K562 (cell line): ENCODE results near the gene ACY1. TPM values are rescaled to one million over a fixed set of nuclear protein-coding genes. Genes with fewer than 3 reads are reported as not detected.

Experiments used
- ELF4 ChIP-seq: fragments of 450-650 bp; formaldehyde crosslinking; IDR thresholded peaks from 2 replicates; pipeline ENCODE4 v1.4.0; 2022; ENCODE audit warnings: missing genetic modification characterization
- TBL1XR1 ChIP-seq, 2 experiments: IDR thresholded peaks; 2 replicates each; pipeline ENCODE4 v1.6.1; 2012; ENCODE audit warnings: improper control_type of control experiment in 2 of 2, low read length in 2 of 2, mild to moderate bottlenecking in 1 of 2
- YBX1 ChIP-seq: fragments of 450-650 bp; IDR thresholded peaks from 2 replicates; pipeline ENCODE4 v1.7.1; 2016; ENCODE audit warnings: mild to moderate bottlenecking
- ZNF644 ChIP-seq: fragments of 200-800 bp; sonication (Bioruptor generic); IDR thresholded peaks from 2 replicates; pipeline ENCODE4 v1.6.1; 2016; ENCODE audit warnings: low read depth, missing genetic modification characterization, missing compliant biosample characterization
- polyA plus RNA-seq, 8 experiments: library from polyadenylated mRNA; depleted of rRNA in 4 of 8; stranded (reverse) in 5 of 8; unstranded in 3 of 8; fragments of >200 nt; fragmentation: Nextera tagmentation in 2 of 8; fragmentation: Illumina TruSeq in 1 of 8; extraction: Ambion mirVana in 2 of 8; extraction: Trizol in 1 of 8; gene quantifications; 2 replicates each; pipeline versions ENCODE4 v1.2.1 to v1.2.3, GENCODE V29; 2011 to 2014; ENCODE audit warnings: inconsistent platforms in 1 of 8, missing spikeins in 1 of 8
- total RNA-seq, 7 experiments: library from RNA; depleted of rRNA in 6 of 7; stranded (reverse); fragments of >200 nt in 6 of 7; fragmentation: Illumina TruSeq in 2 of 7; extraction: Trizol in 2 of 7; gene quantifications; 2 replicates each; pipeline versions ENCODE4 v1.2.1 to v1.2.3, GENCODE V29; 2011 to 2021; ENCODE audit warnings: low replicate concordance in 1 of 7
- TF ChIP-seq, protein P1 (sequence below), 2 experiments: IDR thresholded peaks; 2 replicates each; pipeline ENCODE4 v1.6.1; 2011; ENCODE audit warnings: borderline replicate concordance in 1 of 2, control low read depth in 1 of 2, low read depth in 1 of 2, low read length in 1 of 2, mild to moderate bottlenecking in 1 of 2, mixed read lengths in 1 of 2, moderate library complexity in 1 of 2; ENCODE audit not compliant: insufficient read depth in 1 of 2, insufficient read length in 1 of 2, poor library complexity in 1 of 2, severe bottlenecking in 1 of 2; ENCODE audit errors: extremely low read depth in 1 of 2
- TF ChIP-seq, protein P2 (sequence below): sonication (generic); formaldehyde crosslinking; IDR thresholded peaks from 2 replicates; pipeline ENCODE4 v1.8.1; 2023; ENCODE audit warnings: missing genetic modification reagents, mild to moderate bottlenecking, borderline replicate concordance

ACY1 gene
- total and polyA plus RNA-seq, 9 of the 15 experiments (the other 6 are each of a cell fraction or from before 2014, with no cell fraction given): 70.7 to 195 (median 123) TPM

DNA sequence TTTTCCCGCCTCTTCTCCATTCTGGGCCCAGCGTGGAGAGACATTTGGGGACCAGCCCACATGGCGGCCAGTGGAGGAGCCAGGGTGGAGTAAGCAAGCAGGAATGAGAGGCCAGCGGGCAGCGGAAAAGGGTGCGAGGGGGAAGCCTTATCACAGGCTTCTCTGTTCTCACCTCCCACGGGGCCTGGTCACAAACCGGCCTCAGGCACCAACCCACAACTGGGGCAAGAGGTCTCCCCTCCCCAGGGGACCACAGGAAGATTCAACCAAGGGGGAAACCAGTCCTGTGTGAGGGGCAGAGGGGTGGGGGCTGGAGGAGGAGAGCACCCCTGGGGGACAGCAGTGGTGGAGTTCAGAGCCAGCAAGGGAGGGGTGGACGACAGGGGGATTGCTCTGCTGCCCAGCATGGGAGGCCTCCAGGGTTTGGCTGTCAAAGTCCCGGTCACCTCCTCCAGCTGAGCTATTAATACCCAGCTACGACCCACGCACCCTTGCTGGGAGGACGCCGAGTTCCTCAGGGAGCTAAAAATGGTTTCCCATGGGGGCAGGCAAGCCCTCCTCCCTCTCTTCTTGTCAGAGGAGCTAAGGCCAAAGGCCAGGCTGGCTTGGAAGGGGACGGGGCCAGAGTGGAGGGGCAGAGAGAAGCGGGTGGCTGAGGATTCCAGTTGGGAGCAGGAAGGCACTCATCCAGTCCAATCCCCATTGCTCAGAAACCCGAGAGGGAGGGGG is 36.2 kb downstream of the ACY1 start (continued):
- TF ChIP-seq, protein P1, sequence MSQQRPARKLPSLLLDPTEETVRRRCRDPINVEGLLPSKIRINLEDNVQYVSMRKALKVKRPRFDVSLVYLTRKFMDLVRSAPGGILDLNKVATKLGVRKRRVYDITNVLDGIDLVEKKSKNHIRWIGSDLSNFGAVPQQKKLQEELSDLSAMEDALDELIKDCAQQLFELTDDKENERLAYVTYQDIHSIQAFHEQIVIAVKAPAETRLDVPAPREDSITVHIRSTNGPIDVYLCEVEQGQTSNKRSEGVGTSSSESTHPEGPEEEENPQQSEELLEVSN (IDR thresholded peaks at IDR 0.05; ENCODE audit: borderline replicate concordance in 1 of 2, extremely low read depth in 1 of 2, insufficient read depth in 1 of 2, insufficient read length in 1 of 2, low read depth in 1 of 2, low read length in 1 of 2, poor library complexity in 1 of 2, severe bottlenecking in 1 of 2): peak in 1 of 2 experiments; percentile 38
- TF ChIP-seq TBL1XR1 (IDR thresholded peaks at IDR 0.05; ENCODE audit: low read length in 2 of 2): no peak
- no peak for TF ChIP-seq ELF4
- TF ChIP-seq, protein P2, sequence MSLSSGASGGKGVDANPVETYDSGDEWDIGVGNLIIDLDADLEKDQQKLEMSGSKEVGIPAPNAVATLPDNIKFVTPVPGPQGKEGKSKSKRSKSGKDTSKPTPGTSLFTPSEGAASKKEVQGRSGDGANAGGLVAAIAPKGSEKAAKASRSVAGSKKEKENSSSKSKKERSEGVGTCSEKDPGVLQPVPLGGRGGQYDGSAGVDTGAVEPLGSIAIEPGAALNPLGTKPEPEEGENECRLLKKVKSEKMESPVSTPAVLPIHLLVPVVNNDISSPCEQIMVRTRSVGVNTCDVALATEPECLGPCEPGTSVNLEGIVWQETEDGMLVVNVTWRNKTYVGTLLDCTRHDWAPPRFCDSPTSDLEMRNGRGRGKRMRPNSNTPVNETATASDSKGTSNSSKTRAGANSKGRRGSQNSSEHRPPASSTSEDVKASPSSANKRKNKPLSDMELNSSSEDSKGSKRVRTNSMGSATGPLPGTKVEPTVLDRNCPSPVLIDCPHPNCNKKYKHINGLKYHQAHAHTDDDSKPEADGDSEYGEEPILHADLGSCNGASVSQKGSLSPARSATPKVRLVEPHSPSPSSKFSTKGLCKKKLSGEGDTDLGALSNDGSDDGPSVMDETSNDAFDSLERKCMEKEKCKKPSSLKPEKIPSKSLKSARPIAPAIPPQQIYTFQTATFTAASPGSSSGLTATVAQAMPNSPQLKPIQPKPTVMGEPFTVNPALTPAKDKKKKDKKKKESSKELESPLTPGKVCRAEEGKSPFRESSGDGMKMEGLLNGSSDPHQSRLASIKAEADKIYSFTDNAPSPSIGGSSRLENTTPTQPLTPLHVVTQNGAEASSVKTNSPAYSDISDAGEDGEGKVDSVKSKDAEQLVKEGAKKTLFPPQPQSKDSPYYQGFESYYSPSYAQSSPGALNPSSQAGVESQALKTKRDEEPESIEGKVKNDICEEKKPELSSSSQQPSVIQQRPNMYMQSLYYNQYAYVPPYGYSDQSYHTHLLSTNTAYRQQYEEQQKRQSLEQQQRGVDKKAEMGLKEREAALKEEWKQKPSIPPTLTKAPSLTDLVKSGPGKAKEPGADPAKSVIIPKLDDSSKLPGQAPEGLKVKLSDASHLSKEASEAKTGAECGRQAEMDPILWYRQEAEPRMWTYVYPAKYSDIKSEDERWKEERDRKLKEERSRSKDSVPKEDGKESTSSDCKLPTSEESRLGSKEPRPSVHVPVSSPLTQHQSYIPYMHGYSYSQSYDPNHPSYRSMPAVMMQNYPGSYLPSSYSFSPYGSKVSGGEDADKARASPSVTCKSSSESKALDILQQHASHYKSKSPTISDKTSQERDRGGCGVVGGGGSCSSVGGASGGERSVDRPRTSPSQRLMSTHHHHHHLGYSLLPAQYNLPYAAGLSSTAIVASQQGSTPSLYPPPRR (CRISPR knock-in tag): no peak
- no peak for TF ChIP-seq YBX1
- no peak for TF ChIP-seq ZNF644 (tag)
